GM12891 (cell line): ENCODE results near the gene ARHGAP15.
A peak's percentile ranks its signal among the peaks of the same experiment; 100 is the strongest.

Source experiments
- DNase-seq: peaks from one replicate; pipeline ENCODE4 v3.0.0; 2011; ENCODE audit warnings: low spot score; ENCODE audit not compliant: insufficient read length
- FAIRE-seq: peaks from 2 replicates; lab custom pipeline; 2011; peaks lifted over from hg19 to GRCh38; lab: Jason Lieb, UNC
- PAX5 ChIP-seq: IDR thresholded peaks from 2 replicates; pipeline ENCODE4 v1.6.1; 2011; ENCODE audit warnings: low read length, moderate library complexity, mild to moderate bottlenecking; ENCODE audit not compliant: insufficient read depth, severe bottlenecking
- POLR2A ChIP-seq: IDR thresholded peaks from 2 replicates; pipeline ENCODE4 v1.6.1; 2011; ENCODE audit warnings: low read depth, low read length, control low read depth
- POLR2AphosphoS5 ChIP-seq: IDR thresholded peaks from 2 replicates; pipeline ENCODE4 v1.6.1; 2011; ENCODE audit warnings: low read depth, low read length, control low read depth
- POU2F2 ChIP-seq: IDR thresholded peaks from 2 replicates; pipeline ENCODE4 v1.6.1; 2011; ENCODE audit warnings: low read depth, mild to moderate bottlenecking, control low read depth, low read length, moderate library complexity
- SPI1 ChIP-seq: IDR thresholded peaks from 2 replicates; pipeline ENCODE4 v1.6.1; 2011; ENCODE audit warnings: low read depth, low read length, control low read depth
- TAF1 ChIP-seq: IDR thresholded peaks from 2 replicates; pipeline ENCODE4 v1.6.1; 2011; ENCODE audit warnings: low read depth, low read length, control low read depth

Gene ARHGAP15

GRCh38 chr2:143394062-143394461, 264.8 kb downstream of the ARHGAP15 start:
- FAIRE-seq (no peak), DNase-seq (no peak)
- no peak for TF ChIP-seq TAF1
- TF ChIP-seq SPI1 = no peak
- TF ChIP-seq PAX5 = no peak
- no peak for TF ChIP-seq POLR2A
- TF ChIP-seq POU2F2 = no peak
- no peak for TF ChIP-seq POLR2AphosphoS5

- DNase-seq (no peak), FAIRE-seq (no peak)
- TF ChIP-seq POLR2A = no peak
- TF ChIP-seq POU2F2 = no peak
- TF ChIP-seq PAX5 = no peak
- no peak for TF ChIP-seq SPI1
- no peak for TF ChIP-seq TAF1
- no peak for TF ChIP-seq POLR2AphosphoS5
Measured at GRCh38 chr2:143397884-143398614, 268.8 kb downstream of the ARHGAP15 start.

DNA sequence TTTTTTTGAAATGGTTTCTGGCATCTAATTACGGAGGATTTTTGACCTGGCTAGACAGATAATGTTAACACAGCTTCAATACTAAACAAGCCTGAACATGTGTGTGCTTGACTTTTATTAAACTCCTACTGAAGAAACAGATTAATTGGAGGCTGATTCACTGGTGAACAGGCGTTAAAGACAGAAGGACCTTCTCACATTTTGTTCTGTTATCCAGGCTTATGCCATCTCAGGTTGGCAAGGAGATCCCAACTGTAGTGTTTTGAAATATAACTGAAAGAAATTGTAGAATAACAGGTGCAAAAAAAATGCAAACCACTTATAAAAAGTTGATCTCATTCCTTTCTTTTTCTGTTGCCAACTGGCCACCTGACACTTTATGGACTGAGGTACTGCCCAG, 269.6 kb downstream of the ARHGAP15 start:
- DNase-seq (no peak), FAIRE-seq (no peak)
- TF ChIP-seq POU2F2 (no peak), TAF1 (no peak), SPI1 (no peak), PAX5 (no peak), POLR2A (no peak), POLR2AphosphoS5 (no peak)

DNA sequence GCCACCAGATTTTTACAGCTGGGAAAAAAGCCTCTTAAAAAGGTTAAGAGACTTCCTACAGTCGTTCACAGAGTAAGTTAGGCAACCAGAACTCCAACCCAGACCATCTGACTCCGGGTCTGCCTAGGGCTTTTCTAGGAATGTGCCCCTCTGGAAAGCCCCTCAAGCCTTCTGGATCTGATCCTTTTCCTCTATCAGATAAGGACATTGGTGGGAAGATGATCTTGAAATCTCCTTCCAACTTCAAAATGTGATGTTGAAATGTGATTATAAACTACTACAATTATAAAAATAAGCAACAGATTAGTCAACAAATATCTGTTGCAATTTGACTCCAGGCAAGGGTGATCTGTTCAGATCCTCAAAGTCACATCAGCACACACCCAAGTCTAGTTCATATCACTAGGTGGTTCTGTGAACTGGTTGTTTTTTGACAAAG, 270.4 kb downstream of the ARHGAP15 start:
- FAIRE-seq (no peak), DNase-seq (no peak)
- TF ChIP-seq POU2F2 = no peak
- no peak for TF ChIP-seq POLR2AphosphoS5
- no peak for TF ChIP-seq POLR2A
- TF ChIP-seq PAX5 = no peak
- TF ChIP-seq TAF1 = no peak
- no peak for TF ChIP-seq SPI1

GRCh38 chr2:143401861-143402260, 272.6 kb downstream of the ARHGAP15 start:
- no peak for DNase-seq
- TF ChIP-seq POLR2AphosphoS5 (no peak), SPI1 (no peak)
- FAIRE-seq = no peak

GRCh38 chr2:143402451-143402850, 273.2 kb downstream of the ARHGAP15 start:
- DNase-seq (no peak), FAIRE-seq (no peak)
- TF ChIP-seq POU2F2 (no peak), TAF1 (no peak), PAX5 (no peak), POLR2AphosphoS5 (no peak), POLR2A (no peak), SPI1 (no peak)

DNA sequence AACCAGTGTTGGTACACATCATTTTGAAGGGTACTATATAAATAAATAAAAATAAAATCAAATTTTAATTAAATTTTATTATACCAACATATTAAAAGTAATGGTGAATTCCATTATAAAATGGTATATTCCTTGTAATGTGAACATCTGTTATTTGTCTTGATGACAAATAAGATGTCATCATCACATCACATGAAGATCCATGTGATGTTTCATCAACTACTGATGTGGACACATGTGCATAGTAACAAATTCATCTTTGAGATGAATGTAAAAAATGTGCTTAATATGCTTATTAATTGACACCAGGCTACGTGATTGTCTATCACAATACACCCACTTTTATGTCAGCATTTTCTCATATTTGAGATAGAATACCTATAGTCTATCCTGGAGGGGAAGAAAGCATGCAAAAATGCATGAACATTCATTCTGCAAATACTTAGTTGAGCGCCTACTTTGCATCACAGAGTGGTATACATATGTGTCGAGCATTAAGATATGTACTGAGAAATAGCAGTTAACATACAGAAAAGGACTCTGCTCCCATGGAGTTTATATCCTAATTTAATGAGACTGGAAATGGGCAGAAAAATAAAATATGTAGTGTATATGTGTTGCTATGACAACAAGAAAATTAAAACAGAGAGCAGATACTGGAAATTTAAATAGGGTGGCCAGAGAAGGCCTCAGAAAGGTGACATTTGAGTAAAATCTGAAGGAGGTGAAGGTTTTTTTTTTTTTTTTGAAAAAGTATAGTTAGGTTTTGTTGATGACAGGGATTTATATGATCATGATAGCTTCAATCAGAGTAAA, 281.1 kb downstream of the ARHGAP15 start:
- no peak for TF ChIP-seq POLR2AphosphoS5
- TF ChIP-seq PAX5 = no peak
- DNase-seq (no peak), FAIRE-seq (peak; percentile 52)

DNA sequence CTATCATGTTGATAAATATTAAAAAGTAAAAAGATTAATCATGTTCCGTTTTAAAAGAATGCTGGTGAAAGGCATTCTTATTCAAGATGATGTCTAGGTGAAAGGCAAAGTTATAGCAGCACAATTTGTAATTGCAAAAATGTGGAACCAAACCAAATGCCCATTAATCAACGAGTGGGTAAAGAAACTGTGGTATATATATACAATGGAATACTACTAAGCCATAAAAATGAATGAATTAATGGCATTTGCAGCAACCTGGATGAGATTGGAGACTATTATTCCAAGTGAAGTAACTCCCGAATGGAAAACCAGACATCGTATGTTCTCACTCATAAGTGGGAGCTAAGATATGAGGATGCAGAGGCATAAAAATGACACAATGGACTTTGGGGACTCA, 286.4 kb downstream of the ARHGAP15 start:
- FAIRE-seq (no peak), DNase-seq (no peak)
- TF ChIP-seq PAX5 = no peak
- TF ChIP-seq SPI1 = no peak
- no peak for TF ChIP-seq POLR2AphosphoS5
- TF ChIP-seq POLR2A = no peak

DNA sequence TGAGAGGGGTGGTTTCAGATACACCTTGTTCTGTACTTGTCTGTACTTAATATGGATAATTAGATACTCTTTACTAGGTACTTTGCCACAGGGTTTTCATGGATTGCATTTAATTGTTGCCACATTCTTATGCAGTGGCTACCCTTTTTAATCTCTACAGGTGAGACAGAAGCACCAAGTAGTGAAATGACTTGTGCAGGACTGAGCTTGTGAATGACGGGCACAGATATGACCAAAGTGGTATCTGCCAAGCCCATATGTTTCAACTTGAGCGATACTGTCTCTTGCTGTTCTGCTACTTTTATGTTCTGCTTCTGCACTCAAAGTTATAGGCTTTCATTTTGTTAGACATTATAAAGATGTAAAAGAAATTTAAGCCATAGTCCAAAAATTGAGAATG, 288.2 kb downstream of the ARHGAP15 start:
- FAIRE-seq (no peak), DNase-seq (no peak)
- TF ChIP-seq POLR2AphosphoS5 (no peak), POLR2A (no peak)

DNA sequence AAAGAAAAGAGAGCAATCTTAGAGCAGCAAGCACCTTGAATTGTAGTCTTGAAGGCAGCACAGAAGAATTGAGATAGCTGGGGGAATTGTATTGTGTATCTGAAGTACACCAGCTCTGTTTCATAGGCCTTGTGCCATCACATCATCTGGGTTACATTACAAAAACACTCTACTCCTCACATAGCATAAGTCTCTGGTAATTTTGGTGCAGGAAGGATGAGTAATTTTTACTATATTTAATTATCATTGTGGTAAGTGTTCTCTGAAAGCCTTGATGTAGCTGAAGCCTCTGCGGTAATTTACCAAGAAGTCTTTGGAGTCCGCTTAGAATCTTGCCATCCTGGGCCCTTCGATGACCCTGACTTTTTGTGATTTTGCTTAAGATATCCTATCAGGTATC, 291.1 kb downstream of the ARHGAP15 start:
- DNase-seq (no peak), FAIRE-seq (no peak)
- TF ChIP-seq PAX5 = no peak
- no peak for TF ChIP-seq TAF1
- no peak for TF ChIP-seq POLR2A
- TF ChIP-seq POLR2AphosphoS5 = no peak
- no peak for TF ChIP-seq POU2F2
- no peak for TF ChIP-seq SPI1
